Measurements from ENCODE around the gene LAIR1. TPM values are rescaled to one million over a fixed set of nuclear protein-coding genes. Genes with fewer than 3 reads are reported as not detected.

The LAIR1 gene
- total RNA-seq, 1 donor from 2014 or later = 1.0 TPM

DNA sequence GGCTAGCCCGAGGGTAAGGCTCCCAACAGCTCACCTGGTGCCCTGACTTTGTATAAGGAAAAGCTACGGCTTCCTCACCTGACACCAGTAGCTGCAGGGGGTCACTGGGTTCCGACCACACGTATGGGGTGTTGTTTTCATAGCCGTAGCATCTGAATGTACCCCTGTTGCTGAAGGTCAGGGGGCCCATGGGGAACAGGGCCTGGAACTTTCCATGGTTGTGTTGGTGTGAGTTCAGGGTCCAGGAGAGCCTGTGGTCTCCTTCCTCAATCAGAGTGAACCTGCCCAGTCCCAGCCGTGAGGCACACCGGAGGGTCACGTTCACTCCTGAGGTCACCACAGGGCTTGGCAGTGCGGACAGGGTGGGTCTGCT is 26.9 kb downstream of the LAIR1 start:
- Histone ChIP-seq H3K4me3 (ENCODE audit: low read depth, low read length) (no peak overlapping the region), H3K36me3 (ENCODE audit: control insufficient read depth, insufficient read depth, low read length) (no peaks in the 10 kb centered on the region), H3K27me3 (ENCODE audit: control insufficient read depth, insufficient read depth, low read length) (no peaks in the 10 kb centered on the region)
- TF ChIP-seq, protein P1, sequence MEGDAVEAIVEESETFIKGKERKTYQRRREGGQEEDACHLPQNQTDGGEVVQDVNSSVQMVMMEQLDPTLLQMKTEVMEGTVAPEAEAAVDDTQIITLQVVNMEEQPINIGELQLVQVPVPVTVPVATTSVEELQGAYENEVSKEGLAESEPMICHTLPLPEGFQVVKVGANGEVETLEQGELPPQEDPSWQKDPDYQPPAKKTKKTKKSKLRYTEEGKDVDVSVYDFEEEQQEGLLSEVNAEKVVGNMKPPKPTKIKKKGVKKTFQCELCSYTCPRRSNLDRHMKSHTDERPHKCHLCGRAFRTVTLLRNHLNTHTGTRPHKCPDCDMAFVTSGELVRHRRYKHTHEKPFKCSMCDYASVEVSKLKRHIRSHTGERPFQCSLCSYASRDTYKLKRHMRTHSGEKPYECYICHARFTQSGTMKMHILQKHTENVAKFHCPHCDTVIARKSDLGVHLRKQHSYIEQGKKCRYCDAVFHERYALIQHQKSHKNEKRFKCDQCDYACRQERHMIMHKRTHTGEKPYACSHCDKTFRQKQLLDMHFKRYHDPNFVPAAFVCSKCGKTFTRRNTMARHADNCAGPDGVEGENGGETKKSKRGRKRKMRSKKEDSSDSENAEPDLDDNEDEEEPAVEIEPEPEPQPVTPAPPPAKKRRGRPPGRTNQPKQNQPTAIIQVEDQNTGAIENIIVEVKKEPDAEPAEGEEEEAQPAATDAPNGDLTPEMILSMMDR (IDR thresholded peaks at IDR 0.05; ENCODE audit: insufficient read depth, low read length, poor library complexity, severe bottlenecking) = no peak
- DNase-seq (ENCODE audit: low read depth) = no peak

DNA sequence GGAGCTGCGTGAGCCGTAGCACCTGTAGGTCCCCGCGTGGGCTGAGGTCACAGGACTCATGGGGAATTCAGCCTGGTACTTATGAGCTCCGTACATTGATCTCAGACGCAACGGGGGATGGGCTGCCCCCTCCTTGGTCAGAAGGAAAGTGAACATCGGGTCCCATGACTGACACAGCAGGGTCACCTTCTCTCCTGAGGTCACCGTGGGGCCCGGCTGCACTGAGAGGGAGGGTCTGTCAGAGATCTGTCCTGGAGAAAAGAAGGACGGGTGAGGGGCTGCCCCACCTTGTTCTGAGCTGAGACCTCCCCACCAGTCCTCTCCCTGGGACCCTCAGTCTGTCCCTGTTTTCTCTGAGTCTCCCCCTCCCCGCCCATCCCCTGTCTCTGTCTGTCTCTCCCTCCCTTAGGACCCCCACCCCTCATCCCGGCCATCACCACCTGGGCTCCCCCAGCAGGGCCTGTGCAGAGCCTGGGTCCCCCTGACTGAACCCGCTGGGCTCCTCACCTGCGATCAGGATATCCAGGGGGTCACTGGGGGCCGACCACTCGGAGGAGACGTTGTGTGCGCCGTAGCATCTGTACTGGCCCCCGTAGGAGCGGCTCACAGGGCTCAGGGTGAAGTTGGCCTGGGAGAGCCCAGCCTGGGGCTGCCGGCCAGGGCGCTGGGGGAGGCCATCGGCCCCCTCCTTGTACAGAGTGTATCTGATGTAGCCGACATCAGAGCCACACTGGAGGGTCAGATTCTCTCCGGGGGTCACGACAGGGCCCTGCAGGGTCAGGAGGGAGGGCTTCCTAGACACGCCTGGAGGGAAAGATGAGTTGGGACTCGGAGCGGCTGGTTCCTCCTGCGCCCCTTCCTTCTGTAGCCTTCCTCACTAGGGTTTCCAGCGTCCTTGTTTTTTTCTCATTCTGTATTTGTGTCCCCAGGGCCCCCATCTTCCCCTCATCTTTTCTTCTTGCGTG is 27.6 kb downstream of the LAIR1 start:
- no peak overlapping the region for H3K4me3 ChIP-seq (ENCODE audit: low read depth, low read length)
- H3K27me3 ChIP-seq (ENCODE audit: control insufficient read depth, insufficient read depth, low read length) = no peaks in the 10 kb centered on the region
- TF ChIP-seq, protein P1 (IDR thresholded peaks at IDR 0.05; ENCODE audit: insufficient read depth, low read length, poor library complexity, severe bottlenecking) = no peak
- H3K36me3 ChIP-seq (ENCODE audit: control insufficient read depth, insufficient read depth, low read length) = no peaks in the 10 kb centered on the region
- no peak for DNase-seq (ENCODE audit: low read depth)

DNA sequence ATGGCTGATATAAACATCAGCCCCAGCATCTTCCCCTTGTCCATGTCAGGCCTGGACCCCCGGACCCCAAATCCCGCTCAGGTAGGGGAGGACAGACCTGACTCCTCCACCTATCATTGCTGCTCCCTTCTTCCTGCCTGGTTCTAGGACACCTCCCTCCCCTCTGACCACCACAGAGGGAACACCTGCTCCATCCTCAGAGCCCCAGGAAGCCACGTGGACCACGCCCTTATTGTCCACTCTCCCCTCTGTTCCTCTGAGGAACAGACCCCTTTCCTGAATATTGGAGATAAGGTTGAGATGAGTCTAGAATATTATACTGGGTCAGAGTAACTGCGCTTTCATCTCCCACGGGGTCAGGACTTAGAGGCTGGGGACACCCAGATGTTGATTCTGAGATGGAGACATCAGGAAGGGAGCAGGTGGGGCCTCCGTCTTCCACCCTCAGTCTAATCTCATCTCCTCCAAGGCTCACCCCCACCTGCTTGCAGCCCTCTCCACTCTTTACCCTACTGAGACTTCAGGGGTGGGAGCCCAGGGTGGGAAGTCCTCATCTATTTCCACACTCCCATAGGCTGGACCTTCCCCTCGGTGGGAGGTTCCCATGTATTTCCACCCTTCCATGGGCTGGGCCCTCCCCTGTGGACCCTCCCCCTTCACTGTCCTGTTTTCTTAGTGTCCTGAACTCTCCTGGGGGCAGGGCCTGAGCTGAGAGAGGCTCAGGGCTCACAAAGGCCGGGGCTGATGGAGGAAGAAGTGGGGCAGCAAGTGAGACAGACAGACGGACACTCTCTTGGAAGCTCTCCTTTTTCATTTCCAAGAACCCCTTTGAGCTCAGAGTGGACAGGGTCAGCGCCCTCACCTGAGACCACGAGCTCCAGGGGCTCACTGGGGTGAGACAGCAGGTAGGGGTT is 28.5 kb downstream of the LAIR1 start:
- H3K27me3 ChIP-seq (ENCODE audit: control insufficient read depth, insufficient read depth, low read length) = no peaks in the 10 kb centered on the region
- TF ChIP-seq, protein P1 (IDR thresholded peaks at IDR 0.05; ENCODE audit: insufficient read depth, low read length, poor library complexity, severe bottlenecking) = no peak
- H3K36me3 ChIP-seq (ENCODE audit: control insufficient read depth, insufficient read depth, low read length) = no peaks in the 10 kb centered on the region
- H3K4me3 ChIP-seq (ENCODE audit: low read depth, low read length) = no peak overlapping the region
- no peak for DNase-seq (ENCODE audit: low read depth)

DNA sequence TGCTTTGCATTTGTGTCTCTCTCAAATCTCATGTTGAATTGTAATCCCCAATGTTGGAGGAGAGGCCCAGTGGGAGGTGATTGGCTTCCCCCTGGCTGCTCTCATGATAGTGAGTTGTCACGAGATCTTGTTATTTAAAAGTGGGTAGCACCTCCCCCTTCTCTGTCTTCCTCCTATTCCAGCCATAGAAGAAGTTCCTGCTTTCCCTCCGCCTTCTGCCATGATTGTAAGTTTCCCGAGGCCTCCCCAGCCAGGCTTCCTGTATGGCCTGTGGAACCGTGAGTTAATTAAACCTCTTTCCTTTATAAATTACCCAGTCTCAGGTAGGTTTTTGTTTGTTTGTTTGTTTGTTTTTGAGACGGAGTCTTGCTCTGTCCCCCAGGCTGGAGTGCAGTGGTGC is 29.6 kb downstream of the LAIR1 start:
- Histone ChIP-seq H3K36me3 (ENCODE audit: control insufficient read depth, insufficient read depth, low read length) (no peaks in the 10 kb centered on the region), H3K27me3 (ENCODE audit: control insufficient read depth, insufficient read depth, low read length) (no peaks in the 10 kb centered on the region), H3K4me3 (ENCODE audit: low read depth, low read length) (no peak overlapping the region)
- TF ChIP-seq, protein P1 (IDR thresholded peaks at IDR 0.05; ENCODE audit: insufficient read depth, low read length, poor library complexity, severe bottlenecking) = no peak
- no peak for DNase-seq (ENCODE audit: low read depth)

DNA sequence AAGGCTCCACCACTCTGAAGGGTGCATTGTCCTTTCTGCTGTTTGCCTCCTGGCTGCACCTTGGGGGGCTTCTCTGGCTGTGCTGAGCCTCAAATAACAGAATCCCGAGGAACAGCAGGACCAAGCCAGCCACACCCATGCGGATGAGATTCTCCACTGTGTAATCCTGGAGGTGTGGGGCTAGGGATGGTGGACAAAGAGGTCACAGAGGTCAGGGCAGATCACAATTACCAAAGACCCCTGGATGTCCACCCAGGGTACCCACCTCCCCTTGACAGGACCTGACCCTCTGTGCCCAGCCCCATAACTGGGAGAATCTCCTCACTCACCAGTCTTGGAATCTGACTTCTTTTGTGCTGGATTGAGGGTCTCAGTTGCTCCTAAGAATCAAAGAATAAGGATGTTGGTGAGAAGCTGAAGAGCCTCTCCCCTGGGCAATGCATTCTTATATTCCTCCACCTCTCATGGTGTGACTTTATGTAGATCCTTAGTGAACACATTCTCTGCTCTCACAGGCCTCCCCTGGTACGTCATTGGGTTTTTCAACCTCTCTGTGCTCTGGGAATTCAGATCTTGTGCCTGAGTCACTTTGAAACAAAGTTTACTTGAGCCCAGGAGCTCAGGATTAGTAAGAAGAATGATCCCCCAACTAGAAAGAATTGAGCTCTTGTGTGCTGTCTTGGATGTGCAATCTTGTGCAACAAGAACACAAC is 31.0 kb downstream of the LAIR1 start:
- DNase-seq (ENCODE audit: low read depth) = no peak
- TF ChIP-seq, protein P1 (IDR thresholded peaks at IDR 0.05; ENCODE audit: insufficient read depth, low read length, poor library complexity, severe bottlenecking) = no peak

More for the DNA sequence above, 31.0 kb downstream of the LAIR1 start:
- Histone ChIP-seq H3K4me3 (ENCODE audit: low read depth, low read length) (no peak overlapping the region), H3K36me3 (ENCODE audit: control insufficient read depth, insufficient read depth, low read length) (no peaks in the 10 kb centered on the region), H3K27me3 (ENCODE audit: control insufficient read depth, insufficient read depth, low read length) (no peaks in the 10 kb centered on the region)
